ENCODE data around the gene PRR14.
A peak's percentile ranks its signal among the peaks of the same experiment; 100 is the strongest.
"Not testable (repeated sequence)": the region's sequence is repeated elsewhere in the genome, so short reads cannot be mapped to it uniquely, and the experiment has no call there.

Gene PRR14

DNA sequence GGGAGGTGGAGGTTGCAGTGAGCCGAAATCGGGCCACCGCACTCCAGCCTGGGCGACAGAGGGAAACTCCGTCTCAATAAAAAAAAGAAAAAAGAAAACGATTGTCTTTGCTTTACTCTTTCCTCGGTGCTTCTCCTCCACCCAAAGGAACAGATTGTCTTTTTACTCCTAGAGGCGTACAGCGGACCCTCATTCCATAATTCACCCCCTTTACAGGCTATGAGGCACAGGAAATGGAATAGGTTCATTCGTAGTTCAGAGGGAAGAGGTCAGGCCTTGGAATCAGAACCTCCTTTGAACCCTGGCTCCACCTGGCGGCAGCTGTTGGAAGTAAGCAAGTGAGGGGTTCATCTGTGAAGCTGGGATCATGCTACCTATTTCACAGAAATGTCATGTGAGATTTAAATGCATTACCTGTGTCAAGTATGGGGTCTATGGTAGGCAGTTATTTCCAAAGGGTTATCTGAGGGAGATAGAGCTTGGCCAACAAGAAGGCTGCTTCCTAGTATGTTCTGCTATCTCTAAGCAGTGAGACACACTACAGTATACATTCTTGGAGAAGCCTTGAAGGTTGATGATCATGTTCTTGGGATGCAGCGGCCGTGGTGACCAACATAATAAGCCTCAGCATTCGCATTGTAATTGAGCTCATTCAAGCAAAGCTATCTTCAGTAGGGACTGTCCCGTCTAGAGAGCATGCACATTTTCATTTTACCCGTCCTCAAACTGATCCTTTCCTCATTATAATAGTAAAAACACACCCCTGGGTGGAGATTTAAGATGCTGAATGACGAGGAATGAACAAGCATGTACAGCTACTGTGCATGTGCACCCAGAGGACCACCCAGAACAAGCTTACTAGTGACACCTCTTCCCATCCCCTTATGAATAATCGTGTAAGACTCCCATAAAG lies 21.9 kb upstream of the PRR14 start:
- DNase-seq (ENCODE audit: low read depth in 1 of 2, low spot score in 1 of 2): peak; percentile 84 to 87

DNA sequence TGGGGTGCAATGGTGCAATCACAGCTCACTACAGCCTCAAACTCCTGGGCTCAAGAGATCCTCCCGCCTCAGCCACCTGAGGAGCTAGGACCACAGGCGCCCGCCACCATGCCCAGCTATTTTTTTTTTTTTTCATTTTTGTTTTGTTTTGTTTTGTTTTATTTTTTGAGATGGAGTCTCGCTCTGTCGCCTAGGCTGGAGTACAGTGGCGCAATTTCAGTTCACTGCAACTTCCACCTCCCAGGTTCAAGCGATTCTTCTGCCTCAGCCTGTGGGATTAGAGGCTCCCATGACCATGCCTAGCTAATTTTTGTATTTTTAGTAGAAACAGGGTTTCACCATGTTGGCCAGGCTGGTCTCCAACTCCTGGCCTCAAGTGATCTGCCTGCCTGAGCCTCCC lies 18.3 kb upstream of the PRR14 start:
- not testable (repeated sequence) for DNase-seq (ENCODE audit: low read depth in 1 of 2, low spot score in 1 of 2)

DNA sequence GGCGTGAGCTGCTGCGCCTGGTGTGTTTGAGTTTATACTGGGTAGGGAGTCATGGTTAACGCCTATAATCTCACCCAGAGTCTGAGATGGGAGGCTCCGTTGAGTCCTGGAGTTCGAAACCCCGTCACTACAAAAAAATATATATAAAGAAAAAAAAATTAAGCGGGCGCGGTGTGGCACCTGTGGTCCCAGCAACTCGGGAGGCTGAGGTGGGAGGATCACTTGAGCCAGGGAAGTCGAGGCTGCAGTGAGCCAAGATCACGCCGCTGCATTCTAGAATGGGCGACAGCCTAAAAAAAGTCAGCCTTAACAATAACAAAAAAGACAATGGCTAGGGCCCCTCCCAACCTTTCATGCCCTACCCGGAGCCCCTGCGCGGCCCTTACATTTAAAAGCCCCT lies 17.2 kb upstream of the PRR14 start:
- no peak for DNase-seq (ENCODE audit: low read depth in 1 of 2, low spot score in 1 of 2)

DNA sequence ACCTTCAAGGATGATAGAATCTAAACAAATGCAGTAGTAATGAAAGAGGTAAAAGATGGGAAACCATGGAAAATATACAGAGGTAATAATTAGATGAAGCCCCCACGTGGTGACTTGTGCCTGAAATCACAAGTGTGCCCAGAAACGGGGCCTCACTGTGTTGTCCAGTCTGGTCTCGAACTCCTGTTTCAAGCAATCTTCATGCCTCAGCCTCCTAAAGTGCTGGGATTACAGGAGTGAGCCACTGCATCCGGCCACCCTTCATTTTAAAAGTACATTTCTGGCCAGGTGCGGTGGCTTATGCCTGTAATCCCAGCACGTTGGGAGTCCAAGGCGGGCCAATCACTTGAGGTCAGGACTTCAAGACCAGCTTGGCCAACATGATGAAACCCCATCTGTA lies 14.2 kb upstream of the PRR14 start:
- DNase-seq (ENCODE audit: low read depth in 1 of 2, low spot score in 1 of 2): no peak

DNA sequence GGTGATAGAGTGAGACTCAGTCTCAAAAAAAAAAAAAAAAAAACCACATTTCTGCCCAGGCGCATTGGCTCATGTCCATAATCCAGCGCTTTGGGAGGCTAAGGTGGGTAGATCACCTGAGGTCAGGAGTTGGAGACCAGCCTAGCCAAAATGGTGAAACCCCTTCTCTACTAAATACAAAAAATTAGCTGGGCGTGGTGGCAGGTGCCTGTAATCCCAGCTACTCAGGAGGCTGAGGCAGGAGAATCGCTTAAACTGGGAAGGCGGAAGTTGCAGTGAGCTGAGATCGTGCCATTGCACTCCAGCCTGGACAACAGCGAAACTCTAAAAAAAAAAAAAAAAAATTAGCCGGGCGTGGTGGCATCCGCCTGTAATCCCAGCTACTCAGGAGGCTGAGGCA lies 13.6 kb upstream of the PRR14 start:
- DNase-seq (ENCODE audit: low read depth in 1 of 2, low spot score in 1 of 2): not testable (repeated sequence)

DNA sequence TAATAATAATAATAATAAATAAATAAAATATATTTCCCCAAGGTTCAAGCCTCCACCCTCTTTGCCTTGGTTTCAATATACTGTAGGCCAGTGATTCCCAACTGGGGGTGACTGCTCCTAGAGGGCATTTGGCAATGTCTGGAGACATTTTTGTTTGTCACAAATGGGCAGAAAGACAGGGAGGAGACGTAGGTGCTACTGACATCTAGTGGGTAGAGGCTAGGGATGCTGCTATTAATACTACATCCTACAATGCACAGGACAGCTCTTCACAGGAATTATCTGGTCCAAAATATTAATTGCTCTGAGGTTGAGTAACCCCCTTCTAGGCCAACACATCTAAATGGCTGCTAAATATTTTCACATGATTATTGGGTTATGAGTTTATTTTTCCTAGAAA lies 12.8 kb upstream of the PRR14 start:
- DNase-seq (ENCODE audit: low read depth in 1 of 2, low spot score in 1 of 2): no peak

DNA sequence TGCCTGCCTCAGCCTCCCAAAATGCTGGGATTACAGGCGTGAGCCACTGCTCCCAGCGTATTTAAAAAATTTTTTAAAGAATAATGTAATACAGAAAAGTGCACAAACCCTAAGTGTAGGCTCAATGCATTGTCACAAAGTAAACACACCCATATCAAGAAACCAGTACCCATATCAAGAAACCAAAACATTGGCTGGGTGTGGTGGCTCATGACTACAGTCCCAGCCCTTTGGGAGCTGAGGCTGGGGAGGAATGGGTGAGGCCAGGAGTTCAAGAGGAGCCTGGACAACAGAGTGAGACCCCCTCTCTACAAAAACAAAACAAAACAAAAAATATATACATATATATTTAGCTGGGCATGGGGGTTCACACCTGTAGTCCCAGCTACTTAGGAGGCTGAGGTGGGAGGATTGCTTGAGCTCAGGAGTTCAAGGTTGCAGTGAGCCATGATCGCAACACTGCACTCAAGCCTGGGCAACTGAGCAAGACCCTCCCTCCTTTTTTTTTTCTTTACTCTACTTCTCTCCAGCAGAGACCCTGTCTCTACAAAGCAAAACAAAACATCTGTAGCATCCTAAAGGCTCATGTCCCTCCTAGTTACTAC lies 9.3 kb upstream of the PRR14 start:
- no peak for DNase-seq (ENCODE audit: low read depth in 1 of 2, low spot score in 1 of 2)

DNA sequence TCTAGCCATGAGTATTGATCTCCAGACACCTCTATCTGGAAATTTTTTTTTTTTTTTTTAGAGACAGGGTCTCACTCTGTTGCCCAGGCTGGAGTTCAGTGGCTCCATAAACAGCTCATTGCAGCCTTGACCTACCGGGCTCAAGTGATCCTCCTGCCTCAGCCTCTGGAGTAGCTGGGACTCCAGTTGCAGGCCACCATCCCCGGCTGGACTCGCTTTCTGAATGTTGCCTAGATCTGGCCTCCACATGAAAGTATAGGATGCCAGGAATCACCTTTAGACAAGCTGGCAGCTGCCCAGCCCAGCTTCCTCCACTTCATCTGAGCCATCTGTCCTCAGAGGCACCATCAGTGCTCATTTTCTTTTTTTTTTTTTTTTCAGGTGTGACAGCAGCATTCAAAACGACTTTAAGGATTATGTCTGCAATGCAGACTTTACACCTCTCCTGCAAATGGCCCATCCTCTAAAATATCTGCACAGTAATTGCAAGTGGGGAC lies 6.4 kb upstream of the PRR14 start:
- no peak for DNase-seq (ENCODE audit: low read depth in 1 of 2, low spot score in 1 of 2)

DNA sequence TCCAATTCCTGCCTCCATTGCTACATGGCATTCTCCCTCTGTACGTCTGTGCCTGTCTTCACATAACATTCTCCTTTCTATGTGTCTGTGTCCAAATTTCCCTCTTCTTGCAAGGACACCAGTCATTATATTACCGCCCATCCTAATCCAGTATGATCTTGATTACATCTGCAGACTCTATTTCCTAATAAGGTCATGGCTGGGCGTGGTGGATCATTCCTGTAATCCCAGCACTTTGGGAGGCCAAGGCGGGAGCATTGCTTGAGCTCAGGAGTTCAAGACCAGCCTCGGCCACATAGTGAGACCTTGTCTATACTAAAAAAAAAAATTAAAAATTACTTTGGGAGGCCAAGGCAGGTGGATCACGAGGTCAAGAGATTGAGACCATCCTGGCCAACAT lies 5.0 kb upstream of the PRR14 start:
- no peak for DNase-seq (ENCODE audit: low read depth in 1 of 2, low spot score in 1 of 2)

DNA sequence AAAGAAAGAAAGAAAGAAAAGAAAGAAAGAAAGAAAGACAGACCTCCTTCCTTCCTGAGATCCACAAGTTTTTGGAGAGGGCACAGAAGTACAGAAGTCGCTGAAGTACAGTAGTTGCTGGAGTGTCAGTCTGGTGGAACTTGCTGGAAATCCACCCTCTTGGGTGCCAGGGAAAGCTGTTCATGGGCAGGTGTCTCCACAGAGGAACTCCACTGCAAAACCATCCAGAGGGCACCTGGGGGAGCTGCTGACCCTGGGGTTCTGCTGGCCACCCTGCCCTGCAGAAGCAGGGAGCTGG lies 3.5 kb upstream of the PRR14 start:
- no peak for DNase-seq (ENCODE audit: low read depth in 1 of 2, low spot score in 1 of 2)

DNA sequence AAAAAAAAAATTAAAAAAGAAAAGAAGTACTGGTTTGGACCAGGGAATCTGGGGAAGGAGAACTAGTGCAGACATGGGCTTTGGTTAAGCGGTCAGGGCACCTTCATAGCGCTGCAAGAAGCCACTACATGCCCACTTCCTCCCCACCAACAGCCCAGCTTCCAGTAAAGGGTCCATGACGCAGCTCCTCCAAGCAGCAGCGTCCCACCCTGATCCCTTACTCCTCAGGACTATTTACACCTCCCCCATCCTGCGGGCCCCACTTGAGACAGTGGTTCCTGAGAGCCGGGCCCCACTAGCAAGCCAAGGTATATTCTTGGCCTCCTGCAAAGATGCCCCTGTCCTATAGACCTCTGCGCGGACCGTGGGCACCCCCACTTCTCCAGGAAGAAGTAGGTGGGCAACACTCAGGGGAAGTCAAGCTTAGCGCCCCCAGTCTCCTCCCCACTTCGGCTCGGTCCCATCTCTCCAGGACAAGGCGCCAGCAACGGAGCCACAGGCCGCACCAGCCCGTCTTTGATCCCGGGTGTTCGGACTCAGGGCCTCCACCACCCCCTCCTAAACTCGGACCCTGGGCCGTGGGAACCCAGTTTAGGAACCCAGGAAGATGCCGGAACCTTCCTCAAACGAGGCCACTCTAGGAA lies 913 bp upstream of the PRR14 start:
- no peak for DNase-seq (ENCODE audit: low read depth in 1 of 2, low spot score in 1 of 2)

DNA sequence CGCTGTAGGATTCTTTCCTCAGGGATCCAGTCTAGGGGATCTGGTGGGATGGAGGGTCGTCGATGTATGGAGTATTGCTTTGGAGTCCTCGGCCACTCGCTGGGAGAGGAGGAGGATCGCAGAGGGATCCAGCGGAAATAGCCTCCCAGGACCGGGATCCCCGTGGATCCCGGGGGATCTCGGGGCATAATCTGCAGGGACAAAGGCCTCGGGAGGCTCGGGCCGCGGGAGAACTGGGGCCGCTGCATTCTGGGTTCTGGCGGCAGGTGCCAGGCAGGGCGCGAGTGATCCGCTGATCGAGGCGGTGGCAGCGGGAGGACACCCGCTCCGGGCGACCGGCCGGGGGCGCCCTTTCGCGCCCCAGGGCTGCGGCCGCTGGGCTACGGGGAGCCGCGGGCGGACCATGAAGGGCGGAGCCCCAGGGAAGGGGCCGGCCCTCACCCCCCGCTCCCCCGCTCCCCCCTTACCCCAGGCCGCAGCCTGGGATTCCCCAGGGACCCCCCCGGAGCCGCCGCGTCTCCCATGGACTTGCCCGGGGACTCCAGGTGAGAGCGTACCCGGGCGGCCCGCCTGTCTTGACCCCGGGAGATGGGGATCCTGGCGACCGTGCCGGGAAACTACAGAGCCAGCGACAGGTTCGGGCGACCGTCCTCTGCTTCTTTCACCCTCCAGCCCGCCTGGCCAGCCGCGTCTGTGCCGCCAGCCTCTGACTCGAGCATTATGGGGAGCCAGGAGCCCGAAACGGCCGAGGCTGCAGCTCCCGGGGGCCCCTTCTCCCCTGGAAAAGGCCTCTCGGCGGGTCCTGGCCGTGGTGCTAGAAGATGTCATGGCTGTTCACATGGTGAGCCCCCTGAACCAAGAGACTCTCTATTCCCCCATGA lies 604 bp downstream of the PRR14 start:
- DNase-seq (ENCODE audit: low read depth in 1 of 2, low spot score in 1 of 2): peak; percentile 52 to 68

DNA sequence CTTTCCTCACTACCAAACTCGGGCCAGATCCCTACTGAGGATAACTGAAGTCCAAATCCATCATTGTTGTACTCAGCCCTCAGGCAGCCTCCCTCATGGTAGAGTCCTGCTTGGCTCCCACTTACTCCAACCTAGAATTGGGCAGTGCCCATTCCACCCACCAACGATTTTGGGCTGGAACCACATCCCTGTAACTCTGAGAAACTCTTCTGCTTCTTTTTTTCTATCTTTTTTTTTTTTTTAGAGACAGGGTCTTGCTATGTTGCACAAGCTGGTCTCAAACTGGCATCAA lies 1.2 kb downstream of the PRR14 start:
- no peak for DNase-seq (ENCODE audit: low read depth in 1 of 2, low spot score in 1 of 2)

DNA sequence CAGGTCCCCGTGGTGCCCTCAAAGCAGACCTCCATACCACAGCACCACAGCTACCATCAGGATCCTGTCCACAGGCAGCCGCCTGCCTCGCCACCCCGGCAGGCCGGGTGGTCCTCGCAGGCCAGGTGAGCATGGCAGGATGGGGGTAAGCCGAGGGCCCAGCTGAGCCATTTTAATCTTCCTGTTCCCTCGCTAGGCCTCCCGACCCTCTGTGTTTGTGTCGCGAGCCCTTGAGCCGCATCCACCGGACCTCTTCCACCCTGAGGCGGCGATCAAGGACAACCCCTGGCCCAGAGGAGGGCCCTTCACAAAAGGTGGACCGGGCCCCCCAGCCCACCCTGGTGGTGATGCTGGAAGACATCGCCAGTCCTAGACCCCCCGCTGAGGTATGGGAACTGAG lies 2.0 kb downstream of the PRR14 start:
- DNase-seq (ENCODE audit: low read depth in 1 of 2, low spot score in 1 of 2): no peak

DNA sequence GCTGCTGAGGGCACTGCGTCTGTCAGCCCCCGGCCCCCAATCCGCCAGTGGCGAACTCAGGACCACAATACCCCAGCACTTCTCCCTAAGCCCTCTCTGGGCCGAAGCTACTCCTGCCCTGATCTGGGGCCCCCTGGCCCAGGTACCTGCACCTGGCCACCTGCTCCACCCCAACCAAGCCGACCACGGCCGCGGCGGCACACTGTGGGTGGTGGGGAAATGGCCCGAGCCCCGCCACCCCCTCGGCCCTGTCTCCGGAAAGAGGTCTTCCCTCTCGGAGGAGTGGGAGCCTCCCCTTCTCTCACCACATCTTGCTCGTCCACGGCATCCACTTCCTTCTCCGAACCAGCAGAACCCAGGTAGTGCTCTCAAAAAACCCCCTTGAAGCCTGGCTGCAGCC lies 4.1 kb downstream of the PRR14 start:
- DNase-seq (ENCODE audit: low read depth in 1 of 2, low spot score in 1 of 2): no peak

DNA sequence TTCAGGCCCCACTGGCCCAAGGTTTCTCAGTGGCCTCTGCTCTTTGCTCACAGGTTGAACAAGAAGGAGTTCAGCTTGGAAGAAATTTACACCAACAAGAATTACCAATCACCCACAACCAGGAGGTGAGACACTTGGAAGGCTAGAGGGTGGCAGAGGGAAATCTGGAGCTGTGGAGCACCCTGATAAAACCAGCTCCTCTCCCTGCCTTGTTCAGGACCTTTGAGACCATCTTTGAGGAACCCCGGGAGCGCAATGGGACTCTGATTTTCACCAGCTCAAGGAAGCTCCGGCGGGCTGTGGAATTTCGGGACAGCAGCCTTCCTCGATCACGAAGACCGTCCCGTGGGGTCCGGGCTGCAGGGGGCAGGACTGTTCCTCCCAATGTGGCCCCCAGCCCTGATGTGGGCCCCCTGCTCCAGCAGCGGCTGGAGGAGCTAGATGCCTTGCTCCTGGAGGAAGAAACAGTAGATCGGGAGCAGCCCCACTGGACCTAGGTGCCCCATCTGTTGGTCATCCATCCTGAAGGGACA lies 5.1 kb downstream of the PRR14 start:
- DNase-seq (ENCODE audit: low read depth in 1 of 2, low spot score in 1 of 2): no peak

DNA sequence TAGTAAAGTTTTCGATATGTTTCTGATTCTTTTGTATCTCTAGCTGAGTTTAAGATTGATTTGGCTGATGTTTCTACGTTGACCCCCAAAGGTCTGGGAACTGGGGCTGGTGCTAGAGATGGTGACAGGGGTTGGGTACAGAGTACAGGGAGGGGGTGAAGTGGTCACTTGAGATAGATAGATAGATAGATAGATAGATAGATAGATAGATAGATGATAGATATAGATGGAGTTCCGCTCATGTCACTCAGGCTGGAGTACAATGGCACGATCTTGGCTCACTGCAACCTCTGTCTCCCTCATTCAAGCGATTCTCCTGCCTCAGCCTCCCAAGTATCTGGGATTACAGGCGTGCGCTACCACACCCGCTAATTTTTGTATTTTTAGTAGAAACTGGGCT lies 5.6 kb downstream of the PRR14 start:
- DNase-seq (ENCODE audit: low read depth in 1 of 2, low spot score in 1 of 2): no peak

DNA sequence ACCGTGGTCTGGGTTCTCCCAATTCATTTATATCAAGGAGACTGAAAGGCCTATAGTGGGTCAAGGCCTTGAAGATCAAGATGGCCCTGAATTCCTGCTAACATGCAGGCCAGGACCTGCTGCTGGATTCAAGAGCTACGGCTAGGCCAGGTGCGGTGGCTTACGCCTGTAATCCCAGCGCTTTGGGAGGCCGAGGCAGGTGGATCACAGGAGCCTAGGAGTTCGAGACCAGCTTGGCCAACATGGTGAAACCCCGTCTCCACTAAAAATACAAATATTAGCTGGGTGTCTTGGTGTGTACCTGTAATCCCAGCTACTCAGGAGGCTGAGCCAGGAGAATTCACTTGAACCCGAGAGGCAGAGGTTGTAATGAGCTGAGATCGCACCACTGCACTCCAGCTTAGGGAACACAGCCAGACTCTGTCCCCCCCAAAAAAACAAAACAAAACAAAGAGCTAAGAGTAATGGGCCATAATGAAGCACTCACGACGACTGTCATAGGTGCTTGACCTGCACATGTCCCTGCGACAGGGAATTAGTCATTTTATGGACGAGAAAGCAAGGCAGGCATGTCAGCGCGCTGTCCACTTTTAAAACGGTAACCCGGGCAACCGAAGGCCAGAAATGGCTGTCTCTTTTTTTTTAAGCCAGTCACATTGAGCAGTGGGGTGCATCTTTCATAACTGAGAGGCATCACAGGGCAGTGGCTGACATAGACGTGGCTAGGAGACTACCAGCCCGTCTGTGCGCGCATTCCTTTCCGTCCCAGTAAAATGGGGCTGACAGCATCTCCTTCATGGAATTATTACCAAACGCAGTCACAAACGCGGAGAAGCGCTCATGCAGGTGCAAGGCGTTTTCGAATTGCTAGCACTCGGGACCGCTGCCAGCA lies 6.5 kb downstream of the PRR14 start:
- DNase-seq (ENCODE audit: low read depth in 1 of 2, low spot score in 1 of 2): no peak

DNA sequence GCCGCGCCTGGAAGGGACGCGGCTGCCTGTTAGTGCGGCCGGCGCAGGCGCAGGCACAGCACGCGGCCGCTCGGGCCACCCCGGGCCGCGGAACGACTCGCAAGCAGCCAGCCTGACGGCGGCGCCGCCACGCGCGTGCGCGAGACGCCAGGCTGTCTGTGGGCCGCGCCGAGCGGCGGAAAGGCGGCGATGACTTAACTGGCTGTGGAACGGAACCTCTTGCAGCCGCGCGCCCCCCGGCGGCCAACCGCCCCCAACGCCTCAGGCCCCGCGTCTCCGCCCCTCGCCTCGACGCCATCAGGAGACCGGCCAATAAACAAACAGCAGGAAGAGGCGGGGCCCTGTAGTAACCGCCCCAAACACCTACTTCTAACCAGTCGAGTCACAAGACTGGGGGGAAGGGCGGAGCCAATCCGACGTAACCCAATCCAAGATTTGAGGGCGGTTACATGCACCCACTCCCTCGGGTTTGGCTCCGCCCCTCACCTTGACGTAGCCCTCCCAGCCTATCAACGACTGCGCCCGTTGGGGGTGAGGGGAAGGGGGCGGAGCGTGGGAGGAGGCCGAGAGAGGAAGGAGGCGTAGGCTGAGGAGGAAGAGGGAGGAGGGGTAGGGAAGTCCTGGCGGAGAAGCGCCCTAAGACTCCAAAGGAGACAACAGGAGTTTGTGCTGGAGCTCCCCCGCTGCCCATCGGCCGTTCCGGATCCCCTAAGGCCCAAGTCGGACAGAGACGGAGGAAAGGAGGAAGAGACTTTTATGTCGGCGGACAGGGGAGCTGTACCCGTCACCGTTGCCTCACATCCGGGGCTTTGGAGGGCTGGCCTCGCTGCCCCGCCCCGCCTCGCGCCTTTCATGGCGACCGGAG lies 7.3 kb downstream of the PRR14 start, which contains the start of gene FBRS:
Gene FBRS (plus strand): TSS at position 566 of the 865 bp plus-strand sequence. CDS start 1,088 bp downstream, outside the sequence.
- DNase-seq (ENCODE audit: low read depth in 1 of 2, low spot score in 1 of 2): peak; percentile 99 to 100
